DMS53 (cell line): Measurements from ENCODE around the gene LIX1.
"Not testable (repeated sequence)": the region's sequence is repeated elsewhere in the genome, so short reads cannot be mapped to it uniquely, and the experiment has no call there.

Source experiments
- DNase-seq: peaks from one replicate; lab custom pipeline; 2025; lab: John Stamatoyannopoulos, UW

The LIX1 gene

GRCh38 chr5:97142521-97143254 lies at the start of gene LIX1:
Gene LIX1 (minus strand): TSS chr5:97142611. CDS start chr5:97142576, 35 bp downstream.
- DNase-seq, result peak; percentile 67

GRCh38 chr5:97191893-97192292 lies 49.5 kb upstream of the LIX1 start:
- DNase-seq, result no peak

DNA sequence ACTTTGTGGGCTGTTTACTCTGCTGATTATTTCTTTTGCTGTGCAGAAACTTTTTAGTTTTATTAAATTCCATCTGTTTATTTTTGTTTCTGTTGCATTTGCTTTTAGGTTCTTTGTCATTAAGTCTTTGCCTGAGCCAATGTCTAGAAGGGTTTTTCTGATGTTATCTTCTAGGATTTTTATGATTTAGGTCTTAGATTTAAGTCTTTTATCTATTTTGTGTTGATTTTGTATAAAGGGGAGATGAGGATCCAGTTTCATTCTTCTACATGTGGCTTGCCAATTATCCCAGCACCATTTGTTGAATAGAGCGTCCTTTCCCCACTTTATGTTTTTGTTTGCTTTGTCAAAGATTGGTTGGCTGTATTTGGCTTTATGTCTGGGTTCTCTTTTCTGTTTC lies 47.1 kb upstream of the LIX1 start:
- not testable (repeated sequence) for DNase-seq

- DNase-seq, result no peak
Observed at GRCh38 chr5:97183930-97184213, 41.5 kb upstream of the LIX1 start.

DNA sequence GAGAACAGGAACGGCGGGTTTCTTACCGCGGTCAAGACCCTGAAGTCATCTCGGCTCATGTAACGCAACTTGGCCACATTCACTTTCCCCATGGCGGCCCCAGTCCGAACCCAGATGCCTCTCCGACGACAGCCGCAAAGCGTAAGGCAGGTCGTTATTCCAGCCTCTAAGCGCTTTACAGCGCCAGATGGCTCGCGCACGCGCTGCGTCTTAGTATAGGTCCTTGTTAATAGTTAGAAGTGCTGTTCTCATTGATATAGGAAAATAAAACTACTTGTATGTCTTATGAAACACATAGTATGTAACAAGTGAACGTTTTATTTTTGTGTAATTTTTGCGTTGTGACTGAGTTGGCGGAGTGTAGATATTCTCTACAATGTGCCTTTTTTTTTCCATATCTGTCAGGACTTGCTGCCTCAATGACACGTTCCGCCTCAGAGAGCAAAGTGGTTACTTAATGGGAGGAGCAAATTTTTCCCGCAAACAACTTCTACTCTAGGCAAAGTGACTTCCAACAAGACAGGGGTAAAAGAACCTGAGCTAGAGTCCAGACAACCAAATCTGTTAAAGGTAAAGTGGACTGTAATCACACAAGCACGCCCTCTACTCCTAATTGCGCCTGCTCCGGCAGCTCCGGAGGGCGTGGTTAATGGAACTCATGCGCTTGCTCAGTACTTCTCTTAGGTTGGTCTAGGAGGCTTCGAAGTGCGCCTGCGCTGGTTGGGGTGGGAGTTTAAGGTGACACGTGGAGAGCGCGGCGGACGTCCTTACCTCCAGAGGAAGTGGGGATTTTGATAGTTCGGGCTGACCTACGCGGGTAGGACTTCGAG lies 40.9 kb upstream of the LIX1 start, which contains the start of gene RIOK2:
Gene RIOK2 (minus strand): TSS at position 148 of the 830 bp plus-strand sequence. CDS start 56 bp downstream, at position 92.
- DNase-seq, result peak; percentile 99

DNA sequence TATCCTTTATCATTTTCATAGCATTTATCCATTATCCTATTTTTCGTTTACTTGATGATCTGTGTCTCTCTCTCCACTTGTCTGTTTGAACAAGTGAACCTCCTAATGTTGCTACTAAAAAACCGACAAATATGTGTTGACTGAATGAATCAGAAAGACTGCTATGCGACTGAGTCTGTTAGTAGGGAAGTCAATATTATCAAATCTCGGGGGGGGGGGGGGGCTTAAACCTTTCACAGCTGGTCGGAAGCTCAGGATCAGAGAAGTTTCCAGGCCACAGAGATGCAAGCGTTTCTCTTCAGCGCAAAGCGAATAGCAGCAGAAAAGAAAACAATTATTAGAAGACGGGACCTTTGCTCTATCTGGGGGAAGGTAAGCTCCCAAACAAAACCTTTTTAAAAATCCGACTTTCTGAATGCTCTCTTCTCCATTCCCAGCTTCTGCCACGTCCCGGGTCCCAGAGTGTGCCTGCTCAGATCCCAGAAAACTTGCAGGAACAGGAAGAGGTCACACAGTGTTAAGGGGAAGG lies 40.2 kb upstream of the LIX1 start:
- peak; percentile 57 for DNase-seq

GRCh38 chr5:97181856-97182545 lies 39.6 kb upstream of the LIX1 start:
- peak; percentile 16 for DNase-seq

GRCh38 chr5:97179457-97179856 lies 37.0 kb upstream of the LIX1 start:
- DNase-seq, result not testable (repeated sequence)

DNA sequence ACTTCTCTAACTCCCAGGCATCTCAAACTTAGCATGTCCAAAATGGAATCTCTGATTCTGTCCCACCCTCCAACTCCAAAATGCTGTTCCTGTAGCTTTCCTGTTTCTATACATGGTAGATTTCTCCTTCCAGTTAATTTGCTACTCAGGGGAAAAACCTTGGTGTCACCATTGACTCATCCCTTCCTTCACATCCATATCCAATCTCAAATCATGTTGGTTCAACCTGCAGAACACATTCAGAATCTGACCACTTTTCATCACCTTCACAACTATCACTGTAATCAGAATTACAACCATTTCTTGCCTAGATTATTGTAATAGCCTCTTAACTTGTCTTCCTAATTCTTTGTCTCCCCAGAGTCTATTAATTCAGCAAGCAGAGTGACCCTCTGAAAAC lies 29.8 kb upstream of the LIX1 start:
- DNase-seq, result no peak

DNA sequence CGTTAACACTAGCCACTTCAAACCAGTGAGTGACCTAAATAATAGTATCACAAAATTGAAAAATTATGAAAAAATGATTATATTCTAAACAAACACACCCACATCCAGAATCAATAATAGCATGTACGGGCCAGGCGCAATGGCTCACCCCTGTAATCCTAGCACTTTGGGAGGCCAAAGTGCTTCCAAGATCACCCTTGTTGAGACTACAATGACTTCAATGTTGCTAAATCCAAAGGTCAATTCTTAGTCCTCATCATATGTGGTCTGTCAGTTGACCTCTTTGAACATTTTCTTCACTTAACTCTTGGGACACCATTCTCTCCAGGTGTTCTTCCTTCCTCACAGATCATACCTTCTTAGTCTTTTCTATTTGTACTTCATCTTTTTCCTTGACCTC lies 29.3 kb upstream of the LIX1 start:
- DNase-seq, result no peak

DNA sequence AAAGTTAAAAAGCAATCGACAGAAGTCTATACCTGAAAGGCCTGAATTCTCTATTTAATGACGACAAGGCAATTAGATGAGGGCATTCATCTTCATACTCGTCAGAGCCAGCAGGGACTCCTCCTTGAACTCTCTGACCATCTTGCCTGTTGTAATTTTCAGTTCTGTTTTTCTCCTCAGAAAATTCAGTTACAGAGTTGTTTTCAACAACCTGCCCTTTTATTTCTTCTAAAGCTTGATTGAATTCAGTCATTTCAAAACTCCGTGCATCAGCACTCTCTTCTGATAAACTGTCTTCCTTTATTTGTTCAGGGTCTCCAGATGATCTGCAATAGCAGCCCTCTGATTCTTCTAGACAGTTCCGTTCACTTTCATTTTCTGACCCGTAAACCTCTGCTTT lies 25.0 kb upstream of the LIX1 start:
- no peak for DNase-seq

GRCh38 chr5:97165726-97166125 lies 23.3 kb upstream of the LIX1 start:
- peak; percentile 48 for DNase-seq

DNA sequence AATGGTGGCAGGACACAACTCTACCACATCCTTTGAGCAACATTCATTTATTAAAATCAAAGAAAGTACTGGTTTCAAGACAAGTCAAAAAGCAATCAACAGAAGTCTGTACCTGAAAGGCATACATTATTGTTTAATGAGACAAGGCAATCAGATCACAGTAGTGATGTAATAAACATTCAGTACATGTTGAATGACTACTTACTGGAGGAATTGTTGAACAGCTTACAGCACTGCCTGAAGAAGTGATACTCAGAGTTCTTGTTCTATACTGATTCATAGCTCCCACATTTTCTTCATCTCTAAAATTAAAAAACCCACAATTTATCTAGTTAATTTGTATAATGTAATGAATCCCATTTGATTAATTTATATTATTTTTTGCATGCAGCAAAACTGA lies 22.4 kb upstream of the LIX1 start:
- DNase-seq, result no peak

DNA sequence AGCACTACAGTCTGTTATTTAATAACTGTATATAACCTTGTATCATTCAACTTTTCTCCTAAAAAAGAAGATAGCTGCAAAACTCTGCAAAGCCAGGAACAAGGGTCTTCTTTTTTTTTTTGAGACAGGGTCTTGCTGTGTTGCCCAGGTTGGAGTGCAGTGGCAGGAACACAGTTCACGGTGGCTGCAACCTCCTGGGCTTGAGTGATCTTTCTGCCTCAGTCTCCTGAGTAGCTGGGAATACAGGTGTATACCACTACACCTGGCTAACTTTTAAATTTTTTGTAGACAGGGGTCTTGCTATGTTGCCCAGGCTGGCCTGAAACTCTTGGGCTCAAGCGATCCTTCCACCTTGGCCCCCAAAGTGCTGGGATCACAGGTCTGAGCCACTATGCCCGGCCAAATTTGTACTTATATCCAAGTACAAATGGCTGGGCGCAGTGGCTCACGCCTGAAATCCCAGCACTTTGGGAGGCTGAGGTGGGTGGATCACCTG lies 21.4 kb upstream of the LIX1 start:
- DNase-seq, result no peak

- DNase-seq, result peak; percentile 31
Observed at GRCh38 chr5:97163360-97163764, 21.0 kb upstream of the LIX1 start.

GRCh38 chr5:97162045-97162444 lies 19.6 kb upstream of the LIX1 start:
- peak; percentile 86 for DNase-seq

DNA sequence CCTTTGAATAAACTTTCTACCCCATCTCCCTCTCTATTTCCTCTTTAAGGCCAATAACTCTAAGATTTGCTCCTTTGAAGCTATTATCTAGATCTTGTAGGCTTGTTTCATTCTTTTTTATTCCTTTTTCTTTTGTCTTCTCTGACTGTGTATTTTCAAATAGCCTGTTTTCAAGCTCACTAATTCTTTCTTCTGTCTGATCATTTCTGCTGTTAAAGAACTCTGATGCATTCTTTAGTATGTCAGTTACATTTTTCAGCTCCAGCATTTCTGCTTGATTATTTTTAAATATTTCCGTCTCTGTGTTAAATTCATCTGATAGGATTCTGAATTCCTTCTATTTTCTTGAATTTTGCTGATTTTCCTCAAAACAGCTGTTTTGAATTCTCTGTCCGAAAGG lies 15.3 kb upstream of the LIX1 start:
- DNase-seq, result no peak

- DNase-seq, result no peak
Observed at GRCh38 chr5:97151370-97151769, 9.0 kb upstream of the LIX1 start.

DNA sequence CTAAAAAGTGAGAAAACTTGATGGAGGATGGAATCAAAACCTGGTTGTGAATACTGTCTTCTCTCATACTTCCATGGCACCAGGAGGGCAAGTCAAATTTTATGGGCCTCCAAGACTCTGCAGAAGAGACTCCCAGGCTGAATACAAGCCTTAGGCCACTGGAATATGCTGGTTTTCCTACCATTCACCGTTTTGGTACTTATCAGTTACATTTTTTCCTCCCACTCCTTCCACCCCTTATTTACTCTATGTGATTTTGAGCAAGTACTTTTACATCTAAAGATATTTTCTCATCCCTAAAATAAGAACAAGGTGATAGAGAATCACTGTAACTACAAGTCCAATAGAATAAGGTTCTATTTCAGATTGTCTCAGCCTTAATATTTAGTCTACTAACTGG lies 8.0 kb upstream of the LIX1 start:
- no peak for DNase-seq

DNA sequence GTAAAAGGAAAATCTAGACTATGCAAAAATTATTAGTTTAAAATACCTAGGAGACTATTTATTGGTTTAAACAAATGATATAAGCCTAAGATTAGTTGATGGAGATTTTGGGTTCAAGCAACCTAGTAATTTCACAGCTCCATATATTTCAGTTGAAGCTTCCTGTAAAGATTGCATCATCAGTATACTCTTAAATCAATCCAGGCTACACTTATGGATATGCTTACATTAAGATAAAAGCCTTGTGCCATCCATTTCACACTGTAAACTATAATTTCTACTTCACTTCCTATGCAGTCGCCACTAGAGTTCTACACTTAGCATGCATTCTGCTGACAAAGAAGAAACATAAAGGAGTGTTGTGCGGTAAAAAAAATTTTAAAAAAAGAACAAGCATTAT lies 7.3 kb upstream of the LIX1 start:
- DNase-seq, result no peak

- DNase-seq, result no peak
Observed at GRCh38 chr5:97148288-97148687, 5.9 kb upstream of the LIX1 start.

DNA sequence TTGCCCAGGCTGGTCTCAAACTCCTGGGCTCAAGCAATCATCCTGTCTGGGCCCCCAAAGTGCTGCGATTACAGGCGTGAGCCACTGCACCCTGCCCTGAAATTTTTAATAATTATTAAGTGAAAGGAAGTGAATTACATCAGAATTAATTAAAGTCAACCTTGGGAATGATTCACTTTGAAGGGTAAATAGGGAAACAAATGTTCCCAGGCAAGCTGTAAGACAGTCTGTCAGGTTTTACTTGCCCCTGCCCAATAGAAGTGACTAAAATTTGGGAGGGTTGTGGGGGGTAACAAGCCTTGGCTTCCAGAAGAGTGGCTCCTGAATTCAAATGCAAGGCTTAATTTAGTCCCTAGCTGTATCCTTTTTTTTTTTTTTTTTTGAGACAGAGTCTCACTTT lies 1.3 kb upstream of the LIX1 start:
- no peak for DNase-seq
